ENCODE measurements around the gene AGBL2. TPM values are rescaled to one million over a fixed set of nuclear protein-coding genes. Genes with fewer than 3 reads are reported as not detected.

Gene AGBL2
- total RNA-seq, 1 experiment from 2014 or later: 1.8 TPM

- Histone ChIP-seq H3K4me1 (ENCODE audit: insufficient read depth, low read length) (no peaks in the 10 kb centered on the region), H3K4me3 (ENCODE audit: low read length) (no peak overlapping the region), H4K20me1 (ENCODE audit: low read length) (no peaks in the 10 kb centered on the region), H3K36me3 (ENCODE audit: low read depth, low read length) (peaks cover 70% of the 10 kb centered on the region), H3F3A (ENCODE audit: low read length, unreplicated experiment) (no peaks in the 10 kb centered on the region), H3K79me2 (ENCODE audit: low read length) (no peaks in the 10 kb centered on the region), H3K27ac (ENCODE audit: low read length) (no peak overlapping the region), H3K9me3 (ENCODE audit: low read length) (no peaks in the 10 kb centered on the region), H3K9me2 (replicated peaks; ENCODE audit: low read length) (no peaks in the 10 kb centered on the region), H3K9ac (ENCODE audit: low read length) (no peak overlapping the region), H3K4me2 (ENCODE audit: low read length) (no peak overlapping the region), H2AFZ (ENCODE audit: low read length) (no peak overlapping the region), H3K27me3 (ENCODE audit: low read length) (no peaks in the 10 kb centered on the region)
- TF ChIP-seq EZH2 (IDR thresholded peaks at IDR 0.05; ENCODE audit: low read length, unreplicated experiment): no peak
- no peak for TF ChIP-seq EZH2phosphoT487 (IDR thresholded peaks at IDR 0.05; ENCODE audit: borderline replicate concordance, low read length)
- TF ChIP-seq CTCF (conservative IDR thresholded peaks at IDR 0.05; ENCODE audit: low read depth, low read length): no peak
- ChIA-PET POLR2A (ENCODE audit: unreplicated experiment) (no interaction called here), CTCF (no interaction called here)
- ATAC-seq: no peak
- no peak for DNase-seq
- no TSS peak for BruUV-seq (replicated peaks)
- intact Hi-C loops (cut with micrococcal nuclease): no loop called here
Observed at GRCh38 chr11:47725442-47726117, 10.4 kb upstream of the AGBL2 start.

GRCh38 chr11:47724041-47724729, 9.0 kb upstream of the AGBL2 start:
- no peaks in the 10 kb centered on the region for H3K4me1 ChIP-seq (ENCODE audit: insufficient read depth, low read length)
- H2AFZ ChIP-seq (ENCODE audit: low read length): no peak overlapping the region
- no peaks in the 10 kb centered on the region for H3K79me2 ChIP-seq (ENCODE audit: low read length)
- no peak overlapping the region for H3K9ac ChIP-seq (ENCODE audit: low read length)
- H3K4me2 ChIP-seq (ENCODE audit: low read length): no peak overlapping the region
- intact Hi-C loops (cut with micrococcal nuclease): no loop called here
- ATAC-seq (no peak; the same call in 1 of the 2 replicates), DNase-seq (peak; percentile 32)
- H3K4me3 ChIP-seq (ENCODE audit: low read length): no peak overlapping the region
- H4K20me1 ChIP-seq (ENCODE audit: low read length): no peaks in the 10 kb centered on the region
- ChIA-PET CTCF (no interaction called here), POLR2A (ENCODE audit: unreplicated experiment) (interaction anchor here (0.5 kb wide), 1 partner anchor 12 kb away, joined by 4 read pairs; no protein-coding TSS in a partner anchor)
- TF ChIP-seq EZH2 (IDR thresholded peaks at IDR 0.05; ENCODE audit: low read length, unreplicated experiment) (no peak), CTCF (conservative IDR thresholded peaks at IDR 0.05; ENCODE audit: low read depth, low read length) (no peak), EZH2phosphoT487 (IDR thresholded peaks at IDR 0.05; ENCODE audit: borderline replicate concordance, low read length) (no peak)
- H3K27ac ChIP-seq (ENCODE audit: low read length): no peak overlapping the region
- H3K9me2 ChIP-seq (replicated peaks; ENCODE audit: low read length): no peaks in the 10 kb centered on the region
- no peaks in the 10 kb centered on the region for H3K27me3 ChIP-seq (ENCODE audit: low read length)
- H3F3A ChIP-seq (ENCODE audit: low read length, unreplicated experiment): no peaks in the 10 kb centered on the region
- H3K36me3 ChIP-seq (ENCODE audit: low read depth, low read length): peaks cover 66% of the 10 kb centered on the region
- BruUV-seq (replicated peaks): no TSS peak
- H3K9me3 ChIP-seq (ENCODE audit: low read length): no peaks in the 10 kb centered on the region

- no peaks in the 10 kb centered on the region for H3K27me3 ChIP-seq (ENCODE audit: low read length)
- H3F3A ChIP-seq (ENCODE audit: low read length, unreplicated experiment): no peaks in the 10 kb centered on the region
- H3K27ac ChIP-seq (ENCODE audit: low read length): no peak overlapping the region
- no peaks in the 10 kb centered on the region for H3K9me2 ChIP-seq (replicated peaks; ENCODE audit: low read length)
- peaks cover 62% of the 10 kb centered on the region for H3K36me3 ChIP-seq (ENCODE audit: low read depth, low read length)
- intact Hi-C loops (cut with micrococcal nuclease): no loop called here
- no peaks in the 10 kb centered on the region for H3K9me3 ChIP-seq (ENCODE audit: low read length)
- ATAC-seq: no peak
- H3K9ac ChIP-seq (ENCODE audit: low read length): no peak overlapping the region
- no peaks in the 10 kb centered on the region for H3K79me2 ChIP-seq (ENCODE audit: low read length)
- no TSS peak for BruUV-seq (replicated peaks)
- ChIA-PET CTCF (no interaction called here), POLR2A (ENCODE audit: unreplicated experiment) (no interaction called here)
- H3K4me3 ChIP-seq (ENCODE audit: low read length): no peak overlapping the region
- DNase-seq: no peak
- no peak for TF ChIP-seq CTCF (conservative IDR thresholded peaks at IDR 0.05; ENCODE audit: low read depth, low read length)
- no peak for TF ChIP-seq EZH2 (IDR thresholded peaks at IDR 0.05; ENCODE audit: low read length, unreplicated experiment)
- TF ChIP-seq EZH2phosphoT487 (IDR thresholded peaks at IDR 0.05; ENCODE audit: borderline replicate concordance, low read length): no peak
- no peak overlapping the region for H3K4me2 ChIP-seq (ENCODE audit: low read length)
- no peaks in the 10 kb centered on the region for H3K4me1 ChIP-seq (ENCODE audit: insufficient read depth, low read length)
- no peak overlapping the region for H2AFZ ChIP-seq (ENCODE audit: low read length)
- no peaks in the 10 kb centered on the region for H4K20me1 ChIP-seq (ENCODE audit: low read length)
Observed at GRCh38 chr11:47723041-47723440, 7.9 kb upstream of the AGBL2 start.
